ENCODE results near the gene SUFU. TPM values are rescaled to one million over a fixed set of nuclear protein-coding genes. Genes with fewer than 3 reads are reported as not detected.

Gene SUFU
- total and polyA plus RNA-seq, 8 donors, result 0.29 to 26.3 (median 3.7) TPM

GRCh38 chr10:102596506-102596971 is 92.8 kb downstream of the SUFU start:
- 0 to 64% (median 31%) methylated on average over 1 to 3 of the region's 3 CpGs for whole genome bisulfite sequencing, 5 donors
- Histone ChIP-seq H3K27ac (peak overlapping the region in 4 of 5 donors; percentile 26 to 83 (median 62)), H3K9me3 (no peaks in the 10 kb centered on the region), H3K4me1 (peaks cover 38 to 74% (median 52%) of the 10 kb centered on the region in 4 donors), H3K4me3 (no peak overlapping the region), H3K36me3 (peaks cover 0 to 57% (median 43%) of the 10 kb centered on the region in 4 donors), H3K27me3 (no peaks in the 10 kb centered on the region)
- TF ChIP-seq EP300 (IDR thresholded peaks at IDR 0.05), result no peak
- TF ChIP-seq POLR2A (IDR thresholded peaks at IDR 0.05), result no peak
- peak in 1 of 3 donors; percentile 25 for TF ChIP-seq POLR2AphosphoS5 (IDR thresholded peaks at IDR 0.05)
- TF ChIP-seq CTCF (IDR thresholded peaks at IDR 0.05), result peak in 5 of 7 experiments; percentile 33 to 89 (median 79)
- peak; percentile 67 to 85 for DNase-seq
- intact Hi-C loops (cut with DNase I; ENCODE audit: low total_unique reads), result no loop called here

- H3K27me3 ChIP-seq, result no peaks in the 10 kb centered on the region
- H3K27ac ChIP-seq, result peak overlapping the region in 4 of 5 donors; percentile 54 to 83 (median 62)
- peaks cover 0 to 61% (median 46%) of the 10 kb centered on the region in 4 donors for H3K36me3 ChIP-seq
- WGBS, 5 donors, result 53 to 64% (median 57%) methylated on average over 15 to 16 of the region's 16 CpGs
- H3K9me3 ChIP-seq, result no peaks in the 10 kb centered on the region
- DNase-seq, result no peak
- no peak overlapping the region for H3K4me3 ChIP-seq
- H3K4me1 ChIP-seq, result peaks cover 38 to 74% (median 52%) of the 10 kb centered on the region in 4 donors
- intact Hi-C loops (cut with DNase I; ENCODE audit: low total_unique reads), result no loop called here
- TF ChIP-seq POLR2AphosphoS5 (IDR thresholded peaks at IDR 0.05) (peak in 1 of 3 donors; percentile 13), EP300 (IDR thresholded peaks at IDR 0.05) (no peak)
These were observed 93.6 kb downstream of the SUFU start for GRCh38 chr10:102597131-102597991.

GRCh38 chr10:102598243-102598642 is 94.5 kb downstream of the SUFU start:
- peak overlapping the region in 4 of 5 donors; percentile 54 to 83 (median 60) for H3K27ac ChIP-seq
- H3K36me3 ChIP-seq, result peaks cover 0 to 70% (median 54%) of the 10 kb centered on the region in 4 donors
- H3K27me3 ChIP-seq, result no peaks in the 10 kb centered on the region
- 53 to 59% (median 55%) methylated on average over 8 of the region's 8 CpGs for WGBS, 5 donors
- H3K4me3 ChIP-seq, result no peak overlapping the region
- intact Hi-C loops (cut with DNase I; ENCODE audit: low total_unique reads), result no loop called here
- no peak for TF ChIP-seq CTCF (IDR thresholded peaks at IDR 0.05)
- no peak for TF ChIP-seq POLR2A (IDR thresholded peaks at IDR 0.05)
- no peak for TF ChIP-seq POLR2AphosphoS5 (IDR thresholded peaks at IDR 0.05)
- no peak for TF ChIP-seq EP300 (IDR thresholded peaks at IDR 0.05)
- DNase-seq, result no peak
- H3K4me1 ChIP-seq, result peaks cover 35 to 70% (median 50%) of the 10 kb centered on the region in 4 donors
- H3K9me3 ChIP-seq, result no peaks in the 10 kb centered on the region

- intact Hi-C loops (cut with DNase I; ENCODE audit: low total_unique reads), result no loop called here
- no peaks in the 10 kb centered on the region for H3K27me3 ChIP-seq
- 15 to 44% (median 26%) methylated on average over 5 to 7 of the region's 7 CpGs for WGBS, 5 donors
- no peak for TF ChIP-seq EP300 (IDR thresholded peaks at IDR 0.05)
- peak in 1 of 3 donors; percentile 25 for TF ChIP-seq POLR2AphosphoS5 (IDR thresholded peaks at IDR 0.05)
- peaks cover 35 to 64% (median 52%) of the 10 kb centered on the region in 4 donors for H3K4me1 ChIP-seq
- peak overlapping the region; percentile 25 to 83 (median 62) for H3K27ac ChIP-seq
- H3K36me3 ChIP-seq, result peaks cover 0 to 71% (median 52%) of the 10 kb centered on the region in 4 donors
- DNase-seq, result peak; percentile 35 to 85
- H3K9me3 ChIP-seq, result no peaks in the 10 kb centered on the region
- no peak overlapping the region for H3K4me3 ChIP-seq
These were observed 96.0 kb downstream of the SUFU start for GRCh38 chr10:102599565-102600327.

GRCh38 chr10:102600816-102601215 is 97.0 kb downstream of the SUFU start:
- Histone ChIP-seq H3K27me3 (no peaks in the 10 kb centered on the region), H3K9me3 (no peaks in the 10 kb centered on the region), H3K4me3 (no peak overlapping the region), H3K4me1 (peaks cover 28 to 53% (median 47%) of the 10 kb centered on the region in 4 donors), H3K36me3 (peaks cover 0 to 78% (median 49%) of the 10 kb centered on the region in 4 donors), H3K27ac (peak overlapping the region; percentile 9 to 83 (median 63))
- DNase-seq, result no peak
- TF ChIP-seq EP300 (IDR thresholded peaks at IDR 0.05), result no peak
- TF ChIP-seq POLR2AphosphoS5 (IDR thresholded peaks at IDR 0.05), result no peak
- no peak for TF ChIP-seq POLR2A (IDR thresholded peaks at IDR 0.05)
- no peak for TF ChIP-seq CTCF (IDR thresholded peaks at IDR 0.05)
- 93 to 98% (median 95%) methylated on average over 5 to 6 of the region's 6 CpGs for WGBS, 5 donors
- intact Hi-C loops (cut with DNase I; ENCODE audit: low total_unique reads), result no loop called here

All from stomach (tissue), 9 donors.